Kasumi-1 (cell line): ENCODE results near the gene SEC14L6.

Experiments
- DNase-seq, 2 experiments: peaks; one replicate each; lab custom pipeline; 2025; lab: John Stamatoyannopoulos, UW

Gene SEC14L6

DNA sequence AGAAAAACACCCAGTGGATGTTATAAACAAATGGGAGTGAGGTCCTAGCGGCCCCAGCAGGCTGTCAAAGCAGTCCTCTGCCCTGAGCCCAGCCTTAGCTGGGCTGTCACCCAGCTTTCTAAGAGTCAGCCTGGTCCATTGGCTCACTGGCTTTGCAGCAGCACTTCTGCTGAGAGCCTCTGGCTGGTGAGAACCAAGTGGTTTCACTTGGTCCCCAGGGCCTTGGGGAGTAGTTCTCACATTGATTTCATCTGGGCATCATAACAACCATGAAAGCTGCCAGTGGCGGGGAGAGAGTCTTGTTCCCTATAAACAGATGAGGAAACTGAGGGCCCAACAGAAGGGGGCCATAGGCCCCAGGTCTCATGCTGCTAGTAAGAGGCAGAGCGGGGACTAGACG, 11.4 kb downstream of the SEC14L6 start:
- no peak for DNase-seq

DNA sequence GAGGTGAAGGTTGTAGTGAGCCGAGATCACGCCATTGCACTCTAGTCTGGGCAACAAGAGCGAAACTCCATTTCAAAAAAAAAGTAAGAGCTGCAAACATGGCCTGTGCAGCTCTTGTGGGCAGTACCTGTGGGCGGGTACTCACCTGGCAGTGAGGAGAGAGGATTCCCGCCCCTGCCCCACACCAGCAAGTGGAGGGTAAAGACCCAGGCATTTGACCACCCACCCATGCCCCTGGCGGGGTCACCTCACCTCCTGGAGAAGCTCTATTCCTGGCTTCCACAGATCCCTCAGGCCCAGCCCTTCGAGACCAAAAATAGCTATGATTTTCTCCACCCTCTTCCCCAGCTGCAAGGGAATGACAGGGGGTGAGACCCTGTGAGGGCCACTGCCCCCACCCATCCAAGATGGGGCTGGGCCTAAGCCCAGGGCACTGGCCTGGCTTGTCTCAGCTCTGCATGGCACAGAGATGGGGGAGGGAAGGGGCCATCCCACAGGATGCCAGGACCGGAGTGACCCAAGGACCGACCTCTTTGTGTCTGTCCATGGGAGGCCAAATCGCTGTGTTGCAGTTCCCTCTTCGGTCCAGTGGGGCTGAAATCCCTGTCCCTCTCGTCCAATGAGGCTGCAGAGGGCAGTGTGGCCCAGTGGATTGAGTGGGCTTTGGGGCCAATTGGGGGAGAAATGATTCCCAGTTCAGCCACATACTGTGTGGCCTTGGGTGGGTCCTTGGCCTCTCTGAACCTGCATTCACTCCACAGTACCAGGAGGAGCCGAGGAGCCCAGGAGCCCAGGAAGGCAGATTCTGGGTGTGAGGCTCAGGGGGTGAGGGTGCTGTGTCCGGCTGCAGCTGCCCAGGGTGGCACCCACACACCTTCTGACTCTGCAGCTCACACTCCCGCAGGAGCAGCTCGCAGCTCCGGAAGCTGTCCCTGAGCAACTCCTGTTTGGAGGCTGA, 14.6 kb downstream of the SEC14L6 start:
- DNase-seq, result no peak

DNA sequence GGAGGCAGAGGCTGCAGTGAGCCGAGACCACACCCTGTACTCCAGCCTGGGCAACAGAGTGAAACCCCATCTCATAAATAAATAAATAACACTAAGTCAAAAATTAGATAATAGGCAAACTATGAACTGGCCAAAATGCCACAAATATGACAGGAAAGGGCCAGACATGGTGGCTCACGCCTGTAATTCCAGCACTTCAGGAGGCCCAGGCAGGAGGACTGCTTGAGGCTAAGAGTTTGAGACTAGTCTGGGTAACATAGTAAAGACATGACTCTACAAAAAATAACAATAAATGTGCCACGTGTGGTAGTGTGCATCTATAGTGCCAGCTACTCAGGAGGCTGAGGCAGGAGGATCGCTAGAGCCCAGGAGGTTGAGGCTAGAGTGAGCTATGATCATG, 19.9 kb downstream of the SEC14L6 start:
- DNase-seq, result no peak

DNA sequence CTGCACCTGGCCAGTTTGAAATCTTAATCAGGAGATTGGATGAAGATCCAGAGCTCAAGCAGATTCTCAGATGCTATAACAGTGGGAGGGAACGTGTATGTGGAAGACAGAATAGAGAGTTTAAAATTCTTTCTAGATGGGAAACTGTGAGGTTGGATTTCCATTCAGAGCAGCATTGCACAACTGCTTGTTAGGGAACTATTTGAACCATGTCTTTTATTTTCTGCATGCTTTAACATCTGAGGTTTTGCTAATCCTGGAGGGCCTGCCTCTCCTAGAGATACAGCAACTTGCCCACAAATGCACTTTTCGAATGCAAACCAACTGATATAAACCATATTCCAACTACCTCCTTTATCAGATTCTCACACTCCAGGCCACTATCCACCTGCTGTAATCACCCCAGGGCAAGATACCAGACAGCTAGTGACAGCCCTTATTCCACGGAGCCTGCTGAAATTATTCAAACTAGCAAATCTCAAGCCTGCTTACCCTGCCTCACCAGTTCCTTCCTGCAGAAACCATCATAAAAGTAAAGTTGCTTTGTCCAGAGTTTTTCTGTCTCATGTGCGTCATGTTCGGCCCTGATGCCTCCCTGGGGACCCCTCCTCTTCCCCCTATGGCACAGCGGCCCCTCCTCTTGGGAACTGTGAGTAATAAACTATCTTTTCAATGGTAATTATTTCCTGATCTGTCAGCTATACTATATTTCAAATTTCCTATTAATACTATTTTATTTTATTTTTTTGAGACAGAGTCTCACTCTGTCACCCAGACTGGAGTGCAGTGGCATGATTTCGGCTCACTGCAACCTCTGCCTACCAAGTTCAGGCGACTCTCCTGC, 22.7 kb downstream of the SEC14L6 start:
- DNase-seq, result no peak

DNA sequence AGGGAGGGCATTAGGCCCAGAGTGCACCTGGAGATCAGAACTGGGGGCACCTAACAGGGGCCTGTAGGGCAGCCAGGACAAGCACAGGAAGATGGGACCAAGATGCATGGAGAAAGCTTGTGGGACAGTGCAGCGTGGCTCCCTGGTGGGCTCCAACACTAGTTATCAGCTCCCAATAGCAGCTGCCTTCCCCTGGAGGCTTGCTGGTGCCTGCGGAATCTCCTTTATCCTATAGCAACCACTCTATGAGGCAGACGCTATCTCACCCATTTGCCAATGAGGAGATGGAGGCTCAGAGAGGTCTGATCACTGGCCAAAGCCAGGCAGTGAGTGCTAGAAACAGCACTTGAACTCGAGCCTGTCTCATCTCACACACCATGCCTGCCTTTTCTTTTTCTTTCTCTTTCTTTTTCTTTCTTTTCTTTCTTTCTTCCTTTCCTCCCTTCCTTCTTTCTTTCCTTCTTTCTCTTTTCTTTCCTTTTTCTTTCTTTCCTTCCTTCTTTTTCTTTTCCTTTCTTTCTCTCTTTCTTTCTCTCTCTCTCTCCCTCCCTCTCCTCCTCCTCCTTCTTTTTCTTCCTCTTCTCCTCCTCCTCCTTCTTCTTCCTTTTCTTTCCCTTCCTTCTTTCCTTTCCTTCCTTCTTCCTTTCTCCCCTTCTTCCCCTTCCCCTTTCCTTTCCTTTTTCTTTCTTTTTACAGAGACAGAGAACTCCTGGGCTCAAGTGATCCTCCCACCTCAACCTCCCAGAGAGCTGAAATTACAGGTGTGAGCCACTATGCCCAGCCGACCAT, 25.0 kb downstream of the SEC14L6 start:
- DNase-seq, result no peak

DNA sequence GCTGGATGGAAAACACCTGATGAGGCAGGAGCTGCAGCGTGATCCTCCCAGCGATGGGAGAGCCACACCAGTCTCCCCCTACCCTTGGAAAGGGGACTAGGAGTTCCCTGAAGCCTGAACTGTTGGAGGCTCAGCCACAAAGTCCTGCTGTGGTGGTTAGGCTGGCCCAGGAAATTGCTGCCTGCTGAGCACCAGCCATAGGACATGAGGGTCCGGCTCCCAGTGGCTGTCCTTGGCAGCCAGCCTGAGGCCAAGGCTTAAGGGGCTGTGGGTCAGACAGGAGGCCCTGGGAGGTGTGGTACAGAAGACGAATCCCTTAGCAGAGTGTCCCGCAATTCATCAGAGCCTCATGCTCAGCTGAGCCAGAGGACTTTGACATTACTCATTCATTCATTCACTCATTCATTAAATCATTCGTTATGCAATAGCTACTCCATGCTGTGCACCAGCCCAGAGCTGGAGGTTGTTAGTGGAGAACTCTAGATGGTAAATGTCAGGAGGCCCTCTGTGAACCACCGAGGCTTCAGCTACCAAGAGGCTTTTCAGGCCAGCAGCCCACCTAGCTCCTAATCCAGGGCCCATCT, 26.6 kb downstream of the SEC14L6 start:
- no peak for DNase-seq

DNA sequence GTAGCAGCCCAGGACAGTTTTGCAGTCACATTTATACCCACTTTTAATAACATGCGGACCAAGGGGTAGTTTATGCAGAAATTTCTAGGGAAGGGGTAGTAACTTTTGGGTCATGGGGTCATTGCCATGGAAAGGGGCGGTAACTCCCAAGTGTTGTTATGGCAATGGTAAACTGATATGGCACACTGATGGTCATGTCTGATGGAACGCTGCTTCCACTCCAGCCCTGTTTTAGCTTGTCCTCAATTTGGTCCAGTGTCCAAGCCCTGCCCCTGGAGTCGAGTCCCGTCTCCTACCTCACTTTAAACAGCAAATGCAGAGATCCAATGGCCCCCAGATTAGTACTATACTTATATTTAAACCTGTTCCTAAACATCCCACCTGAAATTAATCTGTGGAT, 29.8 kb downstream of the SEC14L6 start:
- no peak for DNase-seq

DNA sequence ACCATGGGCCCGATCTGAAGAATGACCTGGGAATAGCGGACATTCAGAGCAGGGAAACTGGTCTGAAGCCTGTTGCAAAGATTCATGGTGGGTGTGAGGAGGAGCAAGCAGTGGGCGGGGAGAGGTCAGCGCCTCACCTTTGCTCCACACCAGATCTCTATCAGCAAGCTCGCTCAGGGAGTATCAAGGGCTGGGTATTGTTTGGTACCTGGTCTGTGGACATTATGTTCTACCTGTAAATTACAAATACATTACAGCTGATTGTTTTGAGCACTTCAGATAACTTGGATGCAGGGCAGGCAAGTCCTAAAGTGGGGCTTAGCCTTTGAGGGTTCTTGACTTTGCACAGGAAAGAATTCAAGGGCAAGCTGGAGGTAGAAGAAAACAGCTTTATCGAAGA, 30.3 kb downstream of the SEC14L6 start:
- DNase-seq, result no peak

DNA sequence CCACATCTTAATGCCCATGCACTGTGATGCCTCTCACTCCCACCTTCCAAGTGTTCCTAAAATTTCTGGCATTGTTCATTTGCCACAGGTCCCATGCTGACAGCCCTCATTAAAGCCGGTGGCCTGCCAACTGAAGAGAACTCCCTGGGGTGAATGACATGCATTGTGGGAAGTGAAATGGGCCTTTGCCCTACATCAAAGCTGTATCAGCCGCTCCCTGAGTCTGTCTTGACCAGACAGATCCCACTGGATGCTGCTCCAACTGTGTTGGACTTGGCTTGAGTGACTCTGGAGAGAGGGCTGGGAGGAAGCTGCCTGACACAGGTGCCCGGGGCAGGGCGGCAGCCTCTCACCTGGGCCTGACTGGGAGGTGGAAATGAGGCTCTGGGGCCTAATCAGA, 32.3 kb downstream of the SEC14L6 start:
- DNase-seq, result no peak

DNA sequence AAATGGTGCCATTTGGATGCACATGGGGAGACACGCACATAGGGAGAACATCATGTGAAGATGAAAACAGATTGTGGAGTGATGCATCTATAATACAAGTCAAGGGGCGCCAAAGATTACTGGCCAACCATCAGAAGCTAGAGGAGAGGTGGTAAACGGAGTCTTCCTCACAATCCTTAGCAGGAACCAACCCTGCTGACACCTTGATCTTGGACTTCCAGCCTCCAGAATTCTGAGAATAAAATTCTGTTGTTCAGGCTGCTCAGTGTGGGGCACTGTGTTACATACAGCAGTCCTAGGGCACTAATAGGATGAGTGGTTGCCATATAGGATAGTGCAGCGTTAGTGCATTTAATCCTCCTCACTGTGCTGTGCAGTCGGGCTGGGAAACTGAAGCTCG, 33.1 kb downstream of the SEC14L6 start:
- DNase-seq, result no peak

DNA sequence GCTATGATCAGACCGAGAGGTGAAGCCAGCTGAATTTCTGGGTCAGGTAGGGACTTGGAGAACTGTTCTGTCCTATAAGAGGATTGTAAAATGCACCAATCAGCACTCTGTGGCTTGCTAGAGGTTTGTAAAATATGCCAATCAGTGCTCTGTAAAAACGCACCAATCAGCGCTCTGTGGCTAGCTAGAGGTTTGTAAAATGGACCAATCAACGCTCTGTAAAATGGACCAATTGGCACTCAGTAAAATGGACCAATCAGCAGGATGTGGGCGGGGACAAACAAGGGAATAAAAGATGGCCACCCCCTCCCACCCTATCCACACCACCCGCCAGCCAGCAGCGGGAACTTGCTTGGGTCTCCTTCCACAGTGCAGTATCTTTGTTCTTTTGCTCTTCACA, 34.6 kb downstream of the SEC14L6 start:
- no peak for DNase-seq

DNA sequence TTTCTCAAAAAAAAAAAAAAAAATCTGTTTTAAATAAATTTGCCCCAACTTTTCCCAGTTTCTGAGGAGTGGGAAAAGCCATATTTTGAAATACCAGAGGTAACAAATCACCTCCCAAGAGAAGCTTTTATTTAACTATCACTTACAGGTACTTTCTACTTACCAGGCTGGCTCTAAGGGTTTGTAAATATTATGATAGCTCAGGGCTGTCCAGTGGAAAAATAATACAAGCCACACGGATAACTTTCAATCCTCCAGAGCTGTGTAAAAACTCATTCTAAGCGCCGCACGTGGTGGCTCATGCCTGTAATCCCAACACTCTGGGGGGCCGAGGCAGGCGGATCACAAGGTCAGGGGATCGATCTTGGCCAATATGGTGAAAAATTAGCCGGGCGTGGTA, 35.4 kb downstream of the SEC14L6 start:
- no peak for DNase-seq

DNA sequence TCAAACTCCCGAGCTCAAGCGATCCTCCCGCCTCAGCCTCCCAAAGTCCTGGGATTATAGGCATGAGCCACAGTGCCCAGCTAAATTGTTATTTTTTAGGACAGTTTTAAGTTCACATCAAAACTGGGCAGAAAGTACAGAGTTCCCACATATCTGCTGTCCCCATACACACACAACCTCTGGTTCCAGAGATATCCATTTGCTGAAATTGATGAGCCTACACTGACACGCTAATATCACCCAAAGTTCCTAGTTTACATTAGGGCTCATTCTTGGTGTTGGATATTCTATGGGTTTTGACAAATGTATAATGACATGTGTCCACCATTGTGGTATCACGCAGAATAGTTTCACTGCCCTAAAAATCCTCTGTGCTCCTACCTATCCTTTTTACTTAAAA, 38.3 kb downstream of the SEC14L6 start:
- DNase-seq, result no peak

DNA sequence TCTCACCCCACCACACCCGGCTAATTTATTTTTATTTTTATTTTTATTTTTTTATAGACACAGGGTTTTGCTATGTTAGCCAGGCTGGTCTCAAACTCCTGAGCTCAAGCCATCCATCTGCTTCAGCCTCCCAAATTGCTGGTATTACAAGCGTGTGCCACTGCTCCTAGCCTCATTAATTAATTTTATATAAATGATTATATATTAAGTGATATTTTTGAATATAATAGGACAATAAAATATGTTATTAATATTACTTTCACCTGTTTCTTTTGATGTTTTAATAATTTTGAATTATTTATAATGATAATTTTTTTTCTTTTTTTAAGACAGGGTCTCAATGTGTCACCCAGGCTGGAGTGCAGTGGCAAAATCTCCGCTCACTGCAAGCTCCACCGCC, 38.9 kb downstream of the SEC14L6 start:
- no peak for DNase-seq

DNA sequence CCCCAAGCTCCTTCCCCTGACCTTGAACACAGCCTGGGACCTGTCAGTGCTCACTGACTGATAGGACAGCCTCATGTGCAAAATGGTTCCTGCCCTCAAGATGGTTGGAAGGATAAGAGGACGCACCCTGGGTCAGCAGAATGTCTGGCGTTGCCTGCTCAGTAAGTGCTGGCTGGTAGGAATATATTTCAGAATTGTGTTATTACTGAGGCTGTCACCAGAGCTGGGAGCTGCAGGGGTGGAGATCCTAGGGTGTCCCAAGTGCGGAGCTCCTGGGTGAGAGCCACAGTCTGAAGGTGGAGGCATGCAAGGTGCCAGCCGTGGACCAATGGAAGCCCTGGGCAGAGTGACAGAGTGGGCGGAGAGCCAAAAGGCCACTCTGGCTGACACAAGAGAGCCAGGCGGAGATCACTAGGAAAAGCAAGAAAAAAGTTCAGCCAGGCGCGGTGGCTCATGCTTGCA, 40.0 kb downstream of the SEC14L6 start:
- DNase-seq, result no peak

DNA sequence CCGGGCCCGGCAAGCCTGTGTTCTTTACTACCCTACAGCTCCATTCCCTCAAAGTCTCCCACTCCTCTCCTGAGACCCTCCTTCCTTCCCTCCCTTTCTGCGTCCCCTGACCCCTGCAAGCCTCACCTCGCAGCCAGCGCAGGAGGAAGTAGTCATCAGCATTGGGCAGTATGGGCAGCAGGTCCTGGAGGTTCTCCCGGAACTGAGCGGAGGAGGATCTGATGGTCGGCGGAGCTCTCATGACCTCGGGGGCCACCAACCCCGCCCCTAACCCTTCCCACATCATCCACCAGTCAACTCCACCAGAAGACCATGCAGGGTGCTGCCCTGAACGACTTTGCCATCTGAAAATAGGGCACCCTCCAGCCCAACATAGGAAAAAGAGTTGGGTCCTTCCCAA, 43.0 kb downstream of the SEC14L6 start:
- no peak for DNase-seq

DNA sequence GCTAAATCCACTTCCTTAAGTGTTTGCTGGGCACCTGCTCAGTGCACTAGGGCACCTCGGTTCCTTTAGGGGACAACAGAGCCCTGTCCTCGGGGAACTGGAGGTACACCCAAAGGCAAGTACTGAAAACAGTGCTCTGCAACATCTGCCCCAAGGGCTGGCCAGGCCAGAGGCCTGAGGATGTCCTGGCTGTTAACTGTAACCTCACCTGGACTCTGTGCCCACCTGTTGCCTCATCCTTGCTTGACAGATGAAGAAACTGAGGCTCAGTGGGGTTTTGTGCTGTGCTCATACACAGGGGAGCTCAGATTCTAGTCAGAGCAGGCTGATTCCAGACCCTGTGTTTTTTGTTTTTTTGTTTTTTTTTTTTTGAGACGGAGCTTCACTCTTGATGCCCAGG, 43.6 kb downstream of the SEC14L6 start:
- no peak for DNase-seq

DNA sequence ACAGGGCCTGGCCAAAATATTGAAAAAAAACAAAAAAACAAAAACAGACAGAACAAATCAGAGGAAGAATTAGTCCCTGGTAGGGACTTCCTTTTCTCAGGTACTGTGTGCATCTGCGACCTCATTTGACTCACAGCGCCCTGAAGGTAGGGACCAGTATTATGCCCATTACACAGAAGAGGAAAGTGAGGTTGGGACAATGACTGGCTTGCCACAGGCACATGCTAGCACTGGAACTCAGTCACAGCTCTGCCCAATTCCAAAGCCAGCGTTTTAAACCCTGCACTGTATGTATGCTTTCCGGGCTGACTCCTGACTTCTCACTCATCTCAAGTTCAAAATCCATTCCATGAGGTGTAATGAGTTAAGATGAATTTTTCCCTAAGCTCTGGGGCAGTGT, 44.4 kb downstream of the SEC14L6 start:
- no peak for DNase-seq

DNA sequence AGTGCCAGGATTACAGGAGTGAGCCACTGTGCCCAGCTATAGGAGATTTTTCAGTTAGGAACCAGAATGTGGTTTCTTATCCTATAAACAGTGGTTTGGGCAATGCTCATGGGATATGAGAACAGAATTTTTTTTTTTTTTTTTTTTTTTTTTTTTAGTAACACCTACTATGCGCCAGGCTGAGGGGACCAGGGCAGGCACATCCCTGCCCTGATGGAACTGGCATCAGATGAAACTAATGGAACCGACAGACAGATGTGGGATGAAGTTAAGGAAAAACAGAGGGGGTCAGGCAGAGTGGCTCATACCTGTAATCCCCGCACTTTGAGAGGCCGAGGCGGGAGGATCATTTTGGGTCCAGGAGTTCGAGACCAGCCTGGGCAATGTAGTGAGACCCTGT, 45.9 kb downstream of the SEC14L6 start:
- DNase-seq, result no peak

DNA sequence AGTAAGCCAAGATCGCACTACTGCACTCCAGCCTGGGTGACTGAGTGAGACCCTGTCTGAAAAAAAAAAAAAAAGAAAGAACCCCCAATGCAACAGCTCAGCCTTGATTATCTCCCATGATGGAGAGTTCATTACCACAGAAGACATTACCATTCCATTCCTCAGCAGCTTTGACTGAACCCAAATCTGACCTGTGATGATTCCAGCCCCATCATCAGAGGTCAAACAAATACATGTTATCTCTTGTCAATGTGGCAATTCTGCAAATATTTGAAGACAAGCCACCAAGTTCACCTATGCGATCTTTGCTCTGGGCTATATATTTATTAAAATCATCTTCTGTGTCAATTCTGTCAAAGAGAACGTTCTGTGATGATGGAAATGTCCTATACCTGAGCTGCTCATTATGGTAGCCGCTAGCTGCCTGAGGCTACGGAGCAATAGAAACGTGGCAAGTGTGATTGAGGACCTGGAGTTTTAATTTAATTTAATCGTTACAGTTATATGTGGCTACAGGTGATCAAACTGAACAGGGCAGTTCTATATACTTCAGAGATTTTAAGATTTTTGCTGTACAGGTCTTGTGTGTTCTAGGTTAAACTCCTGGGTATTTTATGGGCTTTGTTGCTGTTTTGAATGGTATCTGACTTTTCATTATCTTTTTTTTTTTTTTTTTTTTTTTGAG, 48.9 kb downstream of the SEC14L6 start:
- no peak for DNase-seq
